ENCODE data around the gene TMPRSS11F. TPM values are rescaled to one million over a fixed set of nuclear protein-coding genes. Genes with fewer than 3 reads are reported as not detected.

TMPRSS11F gene
- total and polyA plus RNA-seq, 2 donors (not counting 3 experiments of a cell fraction or from before 2014, with no cell fraction given) = not detected

DNA sequence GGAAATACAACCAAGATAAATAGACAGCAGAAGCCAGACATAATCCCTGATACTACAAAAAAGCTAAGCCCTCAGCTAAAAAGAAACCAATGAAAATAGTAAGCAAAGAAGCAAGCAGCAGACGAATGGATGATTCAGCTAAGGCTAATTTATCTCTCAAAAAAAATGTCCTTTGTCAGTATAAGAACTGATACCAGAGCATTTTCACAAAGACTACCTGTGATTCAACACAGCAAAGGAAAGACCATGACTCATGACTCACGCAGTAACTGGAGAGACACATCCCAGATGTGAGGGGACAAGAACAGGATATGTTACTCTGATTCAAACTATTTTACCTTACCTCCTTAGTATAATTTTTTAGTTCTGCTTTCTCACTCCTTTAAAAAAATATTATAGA lies 22.7 kb upstream of the TMPRSS11F start:
- Histone ChIP-seq H3K9me3 (replicated peaks; ENCODE audit: control insufficient read depth, insufficient read depth, low read length) (no peaks in the 10 kb centered on the region), H3K4me3 (replicated peaks in 1 of 3; ENCODE audit: insufficient read depth in 1 of 3, low read depth in 1 of 3, low read length in 3 of 3) (no peak overlapping the region), H3K4me1 (ENCODE audit: control insufficient read depth, extremely low read depth, insufficient read depth, low read length) (no peaks in the 10 kb centered on the region), H4K20me1 (replicated peaks; ENCODE audit: control insufficient read depth, extremely low read depth, insufficient read depth, low read length) (no peaks in the 10 kb centered on the region), H3K27ac (ENCODE audit: insufficient read depth, low read depth, low read length) (no peak overlapping the region), H3K4me2 (ENCODE audit: insufficient read depth, low read length) (no peak overlapping the region), H3K79me2 (ENCODE audit: control insufficient read depth, insufficient read depth, low read length) (no peaks in the 10 kb centered on the region), H3K27me3 (ENCODE audit: control insufficient read depth in 2 of 2, insufficient read depth in 2 of 2, low read length in 2 of 2) (no peaks in the 10 kb centered on the region), H2AFZ (ENCODE audit: low read depth, low read length) (no peak overlapping the region), H3K9me1 (replicated peaks; ENCODE audit: control insufficient read depth, extremely low read depth, insufficient read depth, low read length) (no peaks in the 10 kb centered on the region), H3K36me3 (ENCODE audit: control insufficient read depth in 2 of 2, extremely low read depth in 1 of 2, insufficient read depth in 2 of 2, low read length in 2 of 2) (no peaks in the 10 kb centered on the region), H3K9ac (replicated peaks; ENCODE audit: extremely low read depth, insufficient read depth, low read length) (no peak overlapping the region)
- POLR2A ChIA-PET = no interaction called here
- FAIRE-seq (no peak), DNase-seq (ENCODE audit: low read depth, low spot score) (no peak)
- TF ChIP-seq, protein P1, sequence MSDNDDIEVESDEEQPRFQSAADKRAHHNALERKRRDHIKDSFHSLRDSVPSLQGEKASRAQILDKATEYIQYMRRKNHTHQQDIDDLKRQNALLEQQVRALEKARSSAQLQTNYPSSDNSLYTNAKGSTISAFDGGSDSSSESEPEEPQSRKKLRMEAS (IDR thresholded peaks at IDR 0.05; ENCODE audit: insufficient read depth, insufficient read length) = no peak
- TF ChIP-seq FOS (IDR thresholded peaks at IDR 0.05; ENCODE audit: borderline replicate concordance, insufficient read depth, low read length) = no peak
- no peak for TF ChIP-seq POLR2A (IDR thresholded peaks at IDR 0.05; ENCODE audit: low read depth, low read length)
- no peak for TF ChIP-seq EZH2 (IDR thresholded peaks at IDR 0.05; ENCODE audit: borderline replicate concordance, low read depth, low read length, severe bottlenecking)
- BruUV-seq (replicated peaks) = no TSS peak
- intact Hi-C loops (cut with micrococcal nuclease) = no loop called here
- dilution Hi-C loops (cut with MboI; ENCODE audit: extremely low pct_ligation_motif_present, low sequenced_read_pairs) = no loop called here
- CTCF ChIA-PET = no interaction called here

- Histone ChIP-seq H3K27ac (ENCODE audit: insufficient read depth, low read depth, low read length) (no peak overlapping the region), H3K9me1 (replicated peaks; ENCODE audit: control insufficient read depth, extremely low read depth, insufficient read depth, low read length) (no peaks in the 10 kb centered on the region), H3K4me2 (ENCODE audit: insufficient read depth, low read length) (no peak overlapping the region), H3K9me3 (replicated peaks; ENCODE audit: control insufficient read depth, insufficient read depth, low read length) (no peaks in the 10 kb centered on the region), H3K36me3 (ENCODE audit: control insufficient read depth in 2 of 2, extremely low read depth in 1 of 2, insufficient read depth in 2 of 2, low read length in 2 of 2) (no peaks in the 10 kb centered on the region), H2AFZ (ENCODE audit: low read depth, low read length) (no peak overlapping the region), H3K4me1 (ENCODE audit: control insufficient read depth, extremely low read depth, insufficient read depth, low read length) (no peaks in the 10 kb centered on the region), H4K20me1 (replicated peaks; ENCODE audit: control insufficient read depth, extremely low read depth, insufficient read depth, low read length) (no peaks in the 10 kb centered on the region), H3K4me3 (replicated peaks in 1 of 3; ENCODE audit: insufficient read depth in 1 of 3, low read depth in 1 of 3, low read length in 3 of 3) (no peak overlapping the region), H3K9ac (replicated peaks; ENCODE audit: extremely low read depth, insufficient read depth, low read length) (no peak overlapping the region), H3K27me3 (ENCODE audit: control insufficient read depth in 2 of 2, insufficient read depth in 2 of 2, low read length in 2 of 2) (no peaks in the 10 kb centered on the region), H3K79me2 (ENCODE audit: control insufficient read depth, insufficient read depth, low read length) (no peaks in the 10 kb centered on the region)
- intact Hi-C loops (cut with micrococcal nuclease) (no loop called here), dilution Hi-C loops (cut with MboI; ENCODE audit: extremely low pct_ligation_motif_present, low sequenced_read_pairs) (no loop called here)
- BruUV-seq (replicated peaks) = no TSS peak
- POLR2A ChIA-PET = no interaction called here
- no peak for FAIRE-seq
- CTCF ChIA-PET = no interaction called here
- no peak for DNase-seq (ENCODE audit: low read depth, low spot score)
- no peak for TF ChIP-seq EZH2 (IDR thresholded peaks at IDR 0.05; ENCODE audit: borderline replicate concordance, low read depth, low read length, severe bottlenecking)
- no peak for TF ChIP-seq FOS (IDR thresholded peaks at IDR 0.05; ENCODE audit: borderline replicate concordance, insufficient read depth, low read length)
- TF ChIP-seq GATA2 (IDR thresholded peaks at IDR 0.05; ENCODE audit: insufficient read depth, insufficient read length, low read depth, low read length) = no peak
- no peak for TF ChIP-seq JUN (IDR thresholded peaks at IDR 0.05; ENCODE audit: borderline replicate concordance, insufficient read depth, insufficient read length, low read depth)
- no peak for TF ChIP-seq CTCF (IDR thresholded peaks at IDR 0.05; ENCODE audit: extremely low read depth in 1 of 2, insufficient read depth in 1 of 2, low read depth in 1 of 2, low read length in 2 of 2)
- TF ChIP-seq POLR2A (IDR thresholded peaks at IDR 0.05; ENCODE audit: low read depth, low read length) = no peak
- TF ChIP-seq, protein P1 (IDR thresholded peaks at IDR 0.05; ENCODE audit: insufficient read depth, insufficient read length) = no peak
- TF ChIP-seq POLR2AphosphoS5 (IDR thresholded peaks at IDR 0.05; ENCODE audit: insufficient read depth, low read depth, low read length) = no peak
- no peak for TF ChIP-seq MYC (IDR thresholded peaks at IDR 0.05; ENCODE audit: low read depth, low read length)
These were observed 19.4 kb upstream of the TMPRSS11F start for GRCh38 chr4:68148800-68149685.
